H1 (cell line): ENCODE data around the gene NPAT.

Experiments used
- BACH1 ChIP-seq: IDR thresholded peaks from 2 replicates; pipeline ENCODE4 v1.6.1; 2012; ENCODE audit warnings: low read length, improper control_type of control experiment
- EZH2 ChIP-seq: fragments of 200-600 bp; sonication (generic); IDR thresholded peaks from 2 replicates; pipeline ENCODE4 v1.7.1; 2012; ENCODE audit warnings: low read depth, mild to moderate bottlenecking, moderate library complexity, low read length, inconsistent platforms; ENCODE audit not compliant: severe bottlenecking
- FOSL1 ChIP-seq: IDR thresholded peaks from 2 replicates; pipeline ENCODE4 v1.6.1; 2011; ENCODE audit warnings: mild to moderate bottlenecking, low read depth, low read length, moderate library complexity; ENCODE audit not compliant: insufficient read depth
- HDAC2 ChIP-seq, 2 experiments: fragments of 300-600 bp in 1 of 2; sonication (generic) in 1 of 2; IDR thresholded peaks; 2 replicates each; pipeline ENCODE4 v1.6.1; 2011 to 2012; ENCODE audit warnings: low read depth in 2 of 2, low read length in 2 of 2, mild to moderate bottlenecking in 2 of 2, moderate library complexity in 2 of 2, borderline replicate concordance in 1 of 2, inconsistent platforms in 1 of 2
- JUN ChIP-seq: IDR thresholded peaks from 2 replicates; pipeline ENCODE4 v1.6.1; 2011; ENCODE audit warnings: low read depth, mild to moderate bottlenecking, improper control_type of control experiment, low read length
- MAFK ChIP-seq: IDR thresholded peaks from 2 replicates; pipeline ENCODE4 v1.6.1; 2012; ENCODE audit warnings: low read depth, mild to moderate bottlenecking, improper control_type of control experiment, low read length
- POLR2A ChIP-seq, 2 experiments: IDR thresholded peaks; 1 replicate in 1 of 2; 2 replicates in 1 of 2; pipeline ENCODE4 v1.6.1; 2011; ENCODE audit warnings: low read depth in 2 of 2, low read length in 2 of 2, mild to moderate bottlenecking in 2 of 2; ENCODE audit errors: control extremely low read depth in 1 of 2
- SIN3A ChIP-seq, 2 experiments: IDR thresholded peaks in 1 of 2; conservative IDR thresholded peaks in 1 of 2; 2 replicates each; pipeline ENCODE4 v1.6.1; 2011 to 2012; ENCODE audit warnings: low read length in 2 of 2, improper control_type of control experiment in 1 of 2, low read depth in 1 of 2, mild to moderate bottlenecking in 1 of 2
- SRF ChIP-seq: IDR thresholded peaks from 2 replicates; pipeline ENCODE4 v1.6.1; 2011; ENCODE audit warnings: mild to moderate bottlenecking, low read depth, low read length, moderate library complexity
- TAF1 ChIP-seq: IDR thresholded peaks from 2 replicates; pipeline ENCODE4 v1.6.1; 2011; ENCODE audit warnings: mild to moderate bottlenecking, low read depth, low read length
- ZNF274 ChIP-seq: IDR thresholded peaks from 2 replicates; pipeline ENCODE4 v1.7.0; 2012; ENCODE audit warnings: low read length, borderline replicate concordance; ENCODE audit errors: extremely low read depth
- TF ChIP-seq, protein P1 (sequence below), 3 experiments: IDR thresholded peaks; 1 replicate in 2 of 3; 2 replicates in 1 of 3; pipeline versions ENCODE4 v1.5.1 to v1.6.1; 2011; ENCODE audit warnings: low read length in 3 of 3, mild to moderate bottlenecking in 3 of 3, inconsistent platforms in 2 of 3, low read depth in 1 of 3, moderate library complexity in 1 of 3; ENCODE audit not compliant: insufficient read depth in 1 of 3; ENCODE audit errors: control extremely low read depth in 1 of 3
- TF ChIP-seq, protein P2 (sequence below): IDR thresholded peaks from 2 replicates; pipeline ENCODE4 v1.6.1; 2011; ENCODE audit warnings: low read depth, mild to moderate bottlenecking, low read length; ENCODE audit not compliant: insufficient read depth

DNA sequence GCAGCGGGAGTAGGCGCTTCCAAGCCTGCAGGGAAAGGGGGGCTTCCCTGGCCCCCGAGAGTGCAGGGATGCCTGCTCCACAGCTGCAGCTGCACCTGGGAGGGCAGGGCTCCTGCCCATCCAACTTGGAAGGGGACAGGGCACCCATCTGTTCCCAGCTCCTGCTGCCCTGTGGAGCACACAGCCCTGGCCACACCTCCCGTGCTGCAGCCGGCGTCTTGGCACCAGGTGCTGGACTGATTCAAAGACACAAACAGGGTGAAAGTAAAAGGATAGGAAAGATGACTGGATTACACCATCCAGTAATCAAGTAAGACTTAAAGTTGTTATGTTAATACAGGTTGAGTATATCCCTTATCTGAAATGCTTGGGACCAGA is 14.8 kb downstream of the NPAT start:
- no peak for TF ChIP-seq POLR2A (IDR thresholded peaks at IDR 0.05; ENCODE audit: control extremely low read depth in 1 of 2, low read depth in 2 of 2, low read length in 2 of 2)
- TF ChIP-seq, protein P1, sequence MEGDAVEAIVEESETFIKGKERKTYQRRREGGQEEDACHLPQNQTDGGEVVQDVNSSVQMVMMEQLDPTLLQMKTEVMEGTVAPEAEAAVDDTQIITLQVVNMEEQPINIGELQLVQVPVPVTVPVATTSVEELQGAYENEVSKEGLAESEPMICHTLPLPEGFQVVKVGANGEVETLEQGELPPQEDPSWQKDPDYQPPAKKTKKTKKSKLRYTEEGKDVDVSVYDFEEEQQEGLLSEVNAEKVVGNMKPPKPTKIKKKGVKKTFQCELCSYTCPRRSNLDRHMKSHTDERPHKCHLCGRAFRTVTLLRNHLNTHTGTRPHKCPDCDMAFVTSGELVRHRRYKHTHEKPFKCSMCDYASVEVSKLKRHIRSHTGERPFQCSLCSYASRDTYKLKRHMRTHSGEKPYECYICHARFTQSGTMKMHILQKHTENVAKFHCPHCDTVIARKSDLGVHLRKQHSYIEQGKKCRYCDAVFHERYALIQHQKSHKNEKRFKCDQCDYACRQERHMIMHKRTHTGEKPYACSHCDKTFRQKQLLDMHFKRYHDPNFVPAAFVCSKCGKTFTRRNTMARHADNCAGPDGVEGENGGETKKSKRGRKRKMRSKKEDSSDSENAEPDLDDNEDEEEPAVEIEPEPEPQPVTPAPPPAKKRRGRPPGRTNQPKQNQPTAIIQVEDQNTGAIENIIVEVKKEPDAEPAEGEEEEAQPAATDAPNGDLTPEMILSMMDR (IDR thresholded peaks at IDR 0.05; ENCODE audit: control extremely low read depth in 1 of 3, insufficient read depth in 1 of 3, low read depth in 1 of 3, low read length in 3 of 3) = no peak
- TF ChIP-seq FOSL1 = no peak
- no peak for TF ChIP-seq MAFK
- no peak for TF ChIP-seq TAF1
- no peak for TF ChIP-seq HDAC2 (IDR thresholded peaks at IDR 0.05; ENCODE audit: borderline replicate concordance in 1 of 2, low read depth in 2 of 2, low read length in 2 of 2)
- TF ChIP-seq, protein P2, sequence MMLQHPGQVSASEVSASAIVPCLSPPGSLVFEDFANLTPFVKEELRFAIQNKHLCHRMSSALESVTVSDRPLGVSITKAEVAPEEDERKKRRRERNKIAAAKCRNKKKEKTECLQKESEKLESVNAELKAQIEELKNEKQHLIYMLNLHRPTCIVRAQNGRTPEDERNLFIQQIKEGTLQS = no peak
- TF ChIP-seq EZH2 = no peak
- no peak for TF ChIP-seq BACH1
- TF ChIP-seq SRF = no peak
- no peak for TF ChIP-seq JUN
- TF ChIP-seq ZNF274 = no peak
- no peak for TF ChIP-seq SIN3A (conservative IDR thresholded peaks at IDR 0.05 in 1 of 2, IDR thresholded peaks at IDR 0.05 in 1 of 2; ENCODE audit: low read depth in 1 of 2, low read length in 2 of 2)
